Fibroblast of pulmonary artery (primary cell): ENCODE results near the gene SRPK2.
"Not testable (repeated sequence)": the region's sequence is repeated elsewhere in the genome, so short reads cannot be mapped to it uniquely, and the experiment has no call there.

Source experiments
- DNase-seq: peaks from one replicate; pipeline ENCODE4 v3.0.0-alpha.2; 2010; ENCODE audit warnings: low read depth
- H3K4me3 ChIP-seq: replicated peaks from 2 replicates; pipeline ENCODE4 v1.5.1; 2011; ENCODE audit warnings: low read depth, mild to moderate bottlenecking, control low read depth, low read length, moderate library complexity
- TF ChIP-seq, protein P1 (sequence below): IDR thresholded peaks from 2 replicates; pipeline ENCODE4 v1.5.1; 2011; ENCODE audit warnings: mild to moderate bottlenecking, control low read depth, low read length, inconsistent platforms; ENCODE audit errors: missing control alignments

The SRPK2 gene

DNA sequence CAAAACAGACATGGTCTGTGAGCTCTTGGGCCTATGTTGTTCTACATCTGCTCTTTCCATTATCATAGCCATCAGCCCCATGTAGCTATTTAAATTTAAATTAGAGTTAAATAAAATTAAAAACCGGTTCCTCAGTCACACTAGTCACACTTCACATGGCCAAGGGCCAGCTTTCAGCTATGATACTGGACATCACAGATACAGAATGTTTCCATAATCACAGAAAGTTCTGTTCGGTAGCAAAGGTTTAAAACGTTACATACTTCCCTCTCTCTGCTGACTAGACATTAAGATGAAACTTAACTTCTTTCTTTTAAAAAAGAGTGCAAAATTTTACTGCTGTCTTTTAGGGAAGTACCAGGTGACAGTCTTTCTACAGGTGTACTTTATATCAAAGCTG, 43.0 kb downstream of the SRPK2 start:
- DNase-seq: no peak
- no peak overlapping the region for H3K4me3 ChIP-seq
- TF ChIP-seq, protein P1, sequence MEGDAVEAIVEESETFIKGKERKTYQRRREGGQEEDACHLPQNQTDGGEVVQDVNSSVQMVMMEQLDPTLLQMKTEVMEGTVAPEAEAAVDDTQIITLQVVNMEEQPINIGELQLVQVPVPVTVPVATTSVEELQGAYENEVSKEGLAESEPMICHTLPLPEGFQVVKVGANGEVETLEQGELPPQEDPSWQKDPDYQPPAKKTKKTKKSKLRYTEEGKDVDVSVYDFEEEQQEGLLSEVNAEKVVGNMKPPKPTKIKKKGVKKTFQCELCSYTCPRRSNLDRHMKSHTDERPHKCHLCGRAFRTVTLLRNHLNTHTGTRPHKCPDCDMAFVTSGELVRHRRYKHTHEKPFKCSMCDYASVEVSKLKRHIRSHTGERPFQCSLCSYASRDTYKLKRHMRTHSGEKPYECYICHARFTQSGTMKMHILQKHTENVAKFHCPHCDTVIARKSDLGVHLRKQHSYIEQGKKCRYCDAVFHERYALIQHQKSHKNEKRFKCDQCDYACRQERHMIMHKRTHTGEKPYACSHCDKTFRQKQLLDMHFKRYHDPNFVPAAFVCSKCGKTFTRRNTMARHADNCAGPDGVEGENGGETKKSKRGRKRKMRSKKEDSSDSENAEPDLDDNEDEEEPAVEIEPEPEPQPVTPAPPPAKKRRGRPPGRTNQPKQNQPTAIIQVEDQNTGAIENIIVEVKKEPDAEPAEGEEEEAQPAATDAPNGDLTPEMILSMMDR: no peak

DNA sequence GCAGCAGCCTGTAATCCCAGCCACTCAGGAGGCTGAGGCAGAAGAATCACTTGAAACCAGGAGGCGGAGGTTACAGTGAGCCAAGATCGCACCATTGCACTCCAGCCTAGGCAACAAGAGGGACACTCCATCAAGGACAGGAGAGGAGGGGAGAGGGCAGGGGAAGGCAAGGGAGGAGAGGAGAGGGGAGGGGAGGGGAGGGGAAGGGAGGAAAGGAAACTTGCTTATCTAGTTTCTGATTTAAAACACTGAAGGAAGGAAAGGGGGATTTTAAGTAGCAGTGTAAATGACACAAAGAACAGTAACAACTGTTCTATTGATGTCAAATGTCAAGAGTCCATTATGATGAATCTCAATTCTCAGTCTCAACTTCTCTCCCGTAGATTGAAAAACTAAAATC, 43.7 kb downstream of the SRPK2 start:
- TF ChIP-seq, protein P1: no peak
- H3K4me3 ChIP-seq: no peak overlapping the region
- no peak for DNase-seq

DNA sequence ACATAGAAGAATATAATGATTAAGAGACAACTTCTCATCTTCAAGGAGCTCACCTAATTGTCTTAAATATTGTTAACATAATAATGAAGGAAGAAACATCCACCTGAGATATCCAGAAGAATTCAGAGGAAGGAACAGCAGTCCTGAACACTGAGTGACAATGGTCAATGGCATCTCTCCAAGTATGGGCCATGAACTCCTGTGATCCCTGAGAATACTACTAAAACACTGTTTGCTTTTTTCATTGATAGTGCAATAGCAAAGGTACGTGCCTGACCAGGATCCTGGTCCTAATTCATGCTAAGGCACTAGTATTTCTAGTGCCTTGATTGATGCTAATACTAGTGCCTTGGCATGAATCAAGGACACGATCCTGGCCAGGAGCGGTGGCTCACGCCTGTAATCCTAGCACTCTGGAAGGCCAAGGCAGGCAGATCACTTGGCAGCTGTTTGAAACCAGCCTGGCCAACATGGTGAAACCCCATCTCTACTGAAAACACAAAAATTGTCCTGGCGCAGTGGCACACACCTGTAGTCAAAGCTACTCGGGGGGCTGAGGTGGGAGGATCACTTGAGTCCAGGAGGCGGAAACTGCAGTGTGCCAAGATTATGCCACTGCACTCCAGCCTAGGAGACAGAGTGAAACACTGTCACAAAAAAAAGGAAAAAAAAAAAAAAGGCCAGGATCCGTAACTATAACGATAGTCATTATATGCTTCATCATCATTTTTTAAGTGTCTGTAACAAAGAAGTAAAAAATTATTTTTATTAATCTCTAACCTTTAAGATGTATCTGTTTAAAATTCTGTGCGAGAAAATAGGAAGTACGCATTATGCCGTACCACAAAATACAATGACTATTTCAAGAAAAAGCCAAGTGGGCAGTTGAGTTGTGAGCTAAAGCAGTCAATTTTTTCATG, 49.1 kb downstream of the SRPK2 start:
- no peak for DNase-seq
- TF ChIP-seq, protein P1: no peak
- H3K4me3 ChIP-seq: no peak overlapping the region

DNA sequence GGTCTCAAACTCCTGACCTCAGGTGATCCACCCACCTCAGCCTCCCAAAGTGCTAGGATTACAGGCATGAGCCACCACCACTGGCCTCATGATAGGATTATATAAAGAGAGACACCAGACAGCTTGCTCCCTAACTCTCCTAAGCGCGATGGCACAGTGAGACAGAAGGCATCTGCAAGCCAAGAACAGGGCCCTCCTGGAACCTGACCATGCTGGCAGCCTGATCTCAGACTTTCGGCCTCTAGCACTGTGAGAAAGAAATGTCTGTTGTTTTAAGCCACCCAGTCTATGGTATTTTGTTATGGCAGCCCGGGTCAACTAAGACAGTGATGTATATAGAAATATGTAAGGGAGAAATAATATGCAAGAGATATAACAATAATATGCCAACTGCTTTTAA, 51.2 kb downstream of the SRPK2 start:
- DNase-seq: no peak
- H3K4me3 ChIP-seq: no peak overlapping the region
- TF ChIP-seq, protein P1: no peak

DNA sequence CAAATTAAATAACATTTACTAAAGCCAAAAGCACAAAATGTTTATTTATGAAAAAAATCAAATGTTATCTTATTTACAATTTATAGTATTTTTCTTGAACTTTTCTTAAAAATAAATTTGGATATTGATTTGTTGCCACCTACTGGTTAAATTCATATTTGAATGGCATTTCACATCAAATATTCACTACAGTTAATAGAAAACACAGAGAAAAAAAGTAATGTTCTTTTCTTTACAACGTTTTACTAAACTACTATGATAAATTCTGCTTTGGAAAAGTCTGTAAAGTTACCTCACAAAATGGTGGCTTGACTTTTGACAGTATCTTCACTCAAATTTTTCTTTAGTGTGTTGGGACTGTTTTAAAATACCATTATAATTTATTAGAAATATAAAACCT, 52.7 kb downstream of the SRPK2 start:
- DNase-seq: peak; percentile 49
- H3K4me3 ChIP-seq: no peak overlapping the region
- TF ChIP-seq, protein P1: peak; percentile 30

DNA sequence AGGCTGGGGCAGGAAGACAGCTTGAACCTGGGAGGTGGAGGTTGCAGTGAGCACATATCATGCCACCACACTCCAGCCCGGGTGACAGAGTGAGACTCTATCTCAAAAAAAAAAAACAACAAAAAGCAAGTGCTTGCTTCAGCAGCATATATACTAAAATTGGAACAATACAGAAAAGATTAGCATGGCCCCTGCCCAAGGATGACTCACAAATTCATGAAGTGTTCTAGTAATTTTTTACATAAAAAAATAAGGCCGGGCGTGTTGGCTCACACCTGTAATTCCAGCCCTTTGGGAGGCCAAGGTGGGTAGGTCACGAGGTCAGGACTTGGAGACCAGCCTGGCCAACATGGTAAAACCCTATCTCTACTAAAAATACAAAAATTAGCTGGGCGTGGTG, 56.1 kb downstream of the SRPK2 start:
- not testable (repeated sequence) for H3K4me3 ChIP-seq
- DNase-seq: peak; percentile 55

DNA sequence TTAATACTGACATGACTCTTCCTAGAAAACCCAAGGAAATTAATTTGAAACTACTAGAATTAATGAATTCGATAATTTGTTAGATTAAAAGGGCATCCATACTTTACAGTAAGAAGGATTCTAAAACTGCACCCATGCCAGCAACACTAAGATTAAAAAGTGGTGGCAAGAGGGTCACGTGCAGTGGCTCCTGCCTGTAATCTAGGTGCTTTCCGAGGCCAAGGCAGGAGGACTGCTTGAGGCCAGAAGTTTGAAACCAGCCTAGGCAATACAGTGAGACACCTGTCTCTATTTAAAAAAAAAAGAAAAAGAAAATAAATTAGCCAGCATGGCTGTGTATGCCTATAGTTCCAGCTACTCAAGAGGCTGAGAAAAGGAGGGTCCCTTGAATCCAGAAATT, 58.2 kb downstream of the SRPK2 start:
- TF ChIP-seq, protein P1: no peak
- H3K4me3 ChIP-seq: no peak overlapping the region
- DNase-seq: no peak
